Transverse colon (tissue), 4 donors: ENCODE measurements around the gene SFTPB.

Experiments used
- CTCF ChIP-seq, 5 experiments: fragments of 200-600 bp in 3 of 5; fragments of 450-650 bp in 2 of 5; sonication (generic) in 3 of 5; IDR thresholded peaks; 1 replicate in 2 of 5; 2 replicates in 3 of 5; pipeline ENCODE4 v1.5.1; 2016 to 2017; ENCODE audit warnings: antibody characterized with exemption in 5 of 5, inconsistent platforms in 3 of 5, mild to moderate bottlenecking in 2 of 5, moderate library complexity in 1 of 5
- POLR2AphosphoS5 ChIP-seq, 3 donors: sonication (generic); formaldehyde crosslinking; IDR thresholded peaks; one replicate each; pipeline ENCODE4 v1.6.1; 2016; ENCODE audit warnings: antibody characterized with exemption in 3 of 3

GRCh38 chr2:85678377-85678776 is 10.4 kb upstream of the SFTPB start:
- TF ChIP-seq CTCF (IDR thresholded peaks at IDR 0.05) (no peak), POLR2AphosphoS5 (IDR thresholded peaks at IDR 0.05) (no peak)
